HUES6 (cell line): ENCODE data around the gene GPC4.

Experiments
- H3K27ac ChIP-seq: 2 replicates; pipeline ENCODE4 v1.7.0; 2013; ENCODE audit warnings: low read depth, mild to moderate bottlenecking, low read length, inconsistent platforms
- H3K27me3 ChIP-seq: 2 replicates; pipeline ENCODE4 v1.6.1; 2013; ENCODE audit warnings: low read length; ENCODE audit not compliant: control insufficient read depth, insufficient read depth
- H3K36me3 ChIP-seq: 2 replicates; pipeline ENCODE4 v1.6.1; 2013; ENCODE audit warnings: low read length; ENCODE audit not compliant: control insufficient read depth, insufficient read depth
- H3K4me1 ChIP-seq: 2 replicates; pipeline ENCODE4 v1.6.1; 2013; ENCODE audit warnings: low read length; ENCODE audit not compliant: control insufficient read depth, insufficient read depth
- H3K4me3 ChIP-seq: 2 replicates; pipeline ENCODE4 v1.5.1; 2013; ENCODE audit warnings: low read depth, low read length
- H3K9ac ChIP-seq: one replicate; pipeline ENCODE4 v1.6.1; 2013; ENCODE audit warnings: mild to moderate bottlenecking, low read length
- H3K9me3 ChIP-seq: 2 replicates; pipeline ENCODE4 v1.6.1; 2013; ENCODE audit warnings: low read depth, low read length; ENCODE audit not compliant: control insufficient read depth, insufficient read depth

GPC4 gene

GRCh38 chrX:133437356-133437755 is 22.1 kb upstream of the GPC4 start:
- Histone ChIP-seq H3K4me1 (peaks cover 59% of the 10 kb centered on the region), H3K9me3 (no peaks in the 10 kb centered on the region), H3K27ac (peak overlapping the region; percentile 50), H3K4me3 (peak overlapping the region; percentile 27; the same call in 1 of the 2 replicates), H3K27me3 (no peaks in the 10 kb centered on the region; the same call in 1 of the 2 replicates), H3K36me3 (no peaks in the 10 kb centered on the region), H3K9ac (peak overlapping the region; percentile 58)

GRCh38 chrX:133435544-133436124 is 20.3 kb upstream of the GPC4 start:
- peaks cover 47% of the 10 kb centered on the region for H3K4me1 ChIP-seq
- peak overlapping the region; percentile 15; the same call in 1 of the 2 replicates for H3K4me3 ChIP-seq
- peak overlapping the region; percentile 58 for H3K9ac ChIP-seq
- H3K27me3 ChIP-seq, result no peaks in the 10 kb centered on the region
- no peaks in the 10 kb centered on the region for H3K9me3 ChIP-seq
- no peak overlapping the region for H3K27ac ChIP-seq
- no peaks in the 10 kb centered on the region for H3K36me3 ChIP-seq

- Histone ChIP-seq H3K27me3 (peaks cover 5% of the 10 kb centered on the region; the same call in 1 of the 2 replicates), H3K9me3 (no peaks in the 10 kb centered on the region), H3K4me3 (no peak overlapping the region), H3K9ac (no peak overlapping the region), H3K27ac (no peak overlapping the region), H3K4me1 (peaks cover 43% of the 10 kb centered on the region), H3K36me3 (no peaks in the 10 kb centered on the region)
Measured at GRCh38 chrX:133434197-133434820, 19.0 kb upstream of the GPC4 start.

GRCh38 chrX:133419911-133420310 is 4.6 kb upstream of the GPC4 start:
- H3K9me3 ChIP-seq, result no peaks in the 10 kb centered on the region
- no peaks in the 10 kb centered on the region; the same call in 1 of the 2 replicates for H3K36me3 ChIP-seq
- no peak overlapping the region for H3K9ac ChIP-seq
- peaks cover 31% of the 10 kb centered on the region for H3K4me1 ChIP-seq
- H3K27ac ChIP-seq, result no peak overlapping the region
- no peak overlapping the region for H3K4me3 ChIP-seq
- H3K27me3 ChIP-seq, result peaks cover 5% of the 10 kb centered on the region; the same call in 1 of the 2 replicates

- no peaks in the 10 kb centered on the region; the same call in 1 of the 2 replicates for H3K36me3 ChIP-seq
- no peak overlapping the region for H3K9ac ChIP-seq
- no peaks in the 10 kb centered on the region for H3K9me3 ChIP-seq
- H3K27ac ChIP-seq, result no peak overlapping the region
- peaks cover 5% of the 10 kb centered on the region; the same call in 1 of the 2 replicates for H3K27me3 ChIP-seq
- H3K4me3 ChIP-seq, result no peak overlapping the region
- H3K4me1 ChIP-seq, result peaks cover 28% of the 10 kb centered on the region
Measured at GRCh38 chrX:133418588-133418987, 3.3 kb upstream of the GPC4 start.

- peaks cover 10% of the 10 kb centered on the region for H3K36me3 ChIP-seq
- peak overlapping the region; percentile 92; the same call in 1 of the 2 replicates for H3K27ac ChIP-seq
- peaks cover 12% of the 10 kb centered on the region for H3K27me3 ChIP-seq
- peak overlapping the region; percentile 86; the same call in 1 of the 2 replicates for H3K4me3 ChIP-seq
- no peak overlapping the region for H3K9ac ChIP-seq
- H3K4me1 ChIP-seq, result peaks cover 36% of the 10 kb centered on the region
- no peaks in the 10 kb centered on the region for H3K9me3 ChIP-seq
Measured at GRCh38 chrX:133417364-133417763, 2.1 kb upstream of the GPC4 start.

GRCh38 chrX:133414406-133415275 is 648 bp downstream of the GPC4 start:
- peak overlapping the region; percentile 97 for H3K9ac ChIP-seq
- H3K4me3 ChIP-seq, result peak overlapping the region; percentile 98
- H3K9me3 ChIP-seq, result no peaks in the 10 kb centered on the region
- H3K36me3 ChIP-seq, result peaks cover 37% of the 10 kb centered on the region
- H3K27ac ChIP-seq, result peak overlapping the region; percentile 90
- peaks cover 12% of the 10 kb centered on the region for H3K27me3 ChIP-seq
- H3K4me1 ChIP-seq, result peaks cover 47% of the 10 kb centered on the region

GRCh38 chrX:133413218-133413925 is 1.9 kb downstream of the GPC4 start:
- peaks cover 12% of the 10 kb centered on the region for H3K27me3 ChIP-seq
- H3K4me1 ChIP-seq, result peaks cover 44% of the 10 kb centered on the region
- peak overlapping the region; percentile 98 for H3K4me3 ChIP-seq
- H3K9me3 ChIP-seq, result no peaks in the 10 kb centered on the region
- peak overlapping the region; percentile 97 for H3K9ac ChIP-seq
- peak overlapping the region; percentile 90; the same call in 1 of the 2 replicates for H3K27ac ChIP-seq
- H3K36me3 ChIP-seq, result peaks cover 43% of the 10 kb centered on the region

- Histone ChIP-seq H3K27me3 (peaks cover 12% of the 10 kb centered on the region), H3K27ac (no peak overlapping the region), H3K4me3 (peak overlapping the region; percentile 98), H3K9ac (peak overlapping the region; percentile 97), H3K4me1 (peaks cover 38% of the 10 kb centered on the region), H3K36me3 (peaks cover 50% of the 10 kb centered on the region), H3K9me3 (no peaks in the 10 kb centered on the region)
Measured at GRCh38 chrX:133412665-133413064, 2.6 kb downstream of the GPC4 start.

- Histone ChIP-seq H3K27ac (no peak overlapping the region), H3K4me3 (peak overlapping the region; percentile 98), H3K9ac (peak overlapping the region; percentile 97), H3K36me3 (peaks cover 54% of the 10 kb centered on the region), H3K4me1 (peaks cover 34% of the 10 kb centered on the region), H3K27me3 (peaks cover 12% of the 10 kb centered on the region), H3K9me3 (no peaks in the 10 kb centered on the region)
Measured at GRCh38 chrX:133412246-133412645, 3.0 kb downstream of the GPC4 start.
